ENCODE results near the gene ANKRD61. TPM values are rescaled to one million over a fixed set of nuclear protein-coding genes. Genes with fewer than 3 reads are reported as not detected.

The ANKRD61 gene
- total RNA-seq: 1 to 10 TPM in 1 of 4 donors, under 1 TPM in 1, not detected in 2; 0.44 to 1.3 TPM

- TF ChIP-seq CTCF (IDR thresholded peaks at IDR 0.05; ENCODE audit: low read depth): no peak
Observed at GRCh38 chr7:6030988-6031387, at the start of gene ANKRD61. Gene ANKRD61, plus strand, starts transcription at chr7:6031376. Its CDS starts 0 bp downstream, at chr7:6031376.

- TF ChIP-seq CTCF (IDR thresholded peaks at IDR 0.05; ENCODE audit: low read depth): no peak
Observed at GRCh38 chr7:5997210-5997808, 33.9 kb upstream of the ANKRD61 start.

- no peak for TF ChIP-seq CTCF (IDR thresholded peaks at IDR 0.05; ENCODE audit: low read depth)
Observed at GRCh38 chr7:6007386-6007785, 23.8 kb upstream of the ANKRD61 start.

GRCh38 chr7:6008668-6009611 lies 22.2 kb upstream of the ANKRD61 start, which contains the start of the genes AIMP2 and PMS2:
Gene AIMP2, plus strand, starts transcription at chr7:6009272. Its CDS starts 92 bp downstream, at chr7:6009364.
Gene PMS2, minus strand, starts transcription at chr7:6009049. Its CDS starts 30 bp downstream, at chr7:6009019.
- TF ChIP-seq CTCF (IDR thresholded peaks at IDR 0.05; ENCODE audit: low read depth): no peak

- no peak for TF ChIP-seq CTCF (IDR thresholded peaks at IDR 0.05; ENCODE audit: low read depth)
Observed at GRCh38 chr7:6011541-6011940, 19.6 kb upstream of the ANKRD61 start.

- no peak for TF ChIP-seq CTCF (IDR thresholded peaks at IDR 0.05; ENCODE audit: low read depth)
Observed at GRCh38 chr7:6012355-6013104, 18.6 kb upstream of the ANKRD61 start.

All from subcutaneous adipose tissue (tissue), 4 donors.